Left renal pelvis (tissue), 4 donors: ENCODE measurements around the gene POM121. TPM values are rescaled to one million over a fixed set of nuclear protein-coding genes. Genes with fewer than 3 reads are reported as not detected.
"Not testable (repeated sequence)": the region's sequence is repeated elsewhere in the genome, so short reads cannot be mapped to it uniquely, and the experiment has no call there.

Experiments
- DNase-seq, 4 donors: peaks; one replicate each; pipeline ENCODE4 v3.0.0-alpha.2; 2013; ENCODE audit warnings: low read depth in 4 of 4, low spot score in 3 of 4
- polyA plus RNA-seq, 4 donors: library from polyadenylated mRNA; unstranded; fragments of 120-200 nt; gene quantifications; one replicate each; pipeline ENCODE4 v1.2.1, GENCODE V29; 2013; ENCODE audit not compliant: insufficient read length in 4 of 4

Gene POM121
- polyA plus RNA-seq: 10 to 100 TPM; 38.0 to 48.6 (median 42.7) TPM

GRCh38 chr7:72924733-72925545, at the start of gene POM121:
Gene POM121, plus strand, starts transcription at chr7:72925095. Its CDS starts 27 bp downstream, at chr7:72925122.
- DNase-seq: peak; percentile 77 to 82 (median 79)

- DNase-seq: peak; percentile 38 to 58 (median 45)
These were observed 45.7 kb upstream of the POM121 start for GRCh38 chr7:72879079-72879736.

- DNase-seq: peak in 2 of 4 donors; percentile 12 to 18
These were observed 45.1 kb upstream of the POM121 start for GRCh38 chr7:72879737-72880215.

- DNase-seq: not testable (repeated sequence)
These were observed 33.1 kb upstream of the POM121 start for GRCh38 chr7:72891750-72892149.

- DNase-seq: not testable (repeated sequence)
These were observed 20.2 kb upstream of the POM121 start for GRCh38 chr7:72904740-72905139.

GRCh38 chr7:72908422-72908821, 16.5 kb upstream of the POM121 start:
- DNase-seq: not testable (repeated sequence)

GRCh38 chr7:72911395-72911794, 13.5 kb upstream of the POM121 start:
- DNase-seq: not testable (repeated sequence)

GRCh38 chr7:72913750-72914149, 11.1 kb upstream of the POM121 start:
- not testable (repeated sequence) for DNase-seq

GRCh38 chr7:72914756-72915525, 10.0 kb upstream of the POM121 start:
- not testable (repeated sequence) for DNase-seq

- no peak for DNase-seq
These were observed 5.6 kb upstream of the POM121 start for GRCh38 chr7:72919256-72919775.

- no peak for DNase-seq
These were observed 536 bp upstream of the POM121 start for GRCh38 chr7:72924386-72924732.

- no peak for DNase-seq
These were observed 738 bp downstream of the POM121 start for GRCh38 chr7:72925546-72926120.

- DNase-seq: not testable (repeated sequence)
These were observed 2.9 kb downstream of the POM121 start for GRCh38 chr7:72927791-72928190.

GRCh38 chr7:72928216-72928615, 3.3 kb downstream of the POM121 start:
- not testable (repeated sequence) for DNase-seq

GRCh38 chr7:72942022-72942705, 17.3 kb downstream of the POM121 start:
- DNase-seq: not testable (repeated sequence)

GRCh38 chr7:72942956-72943355, 18.1 kb downstream of the POM121 start:
- DNase-seq: not testable (repeated sequence)

GRCh38 chr7:72944937-72945336, 20.0 kb downstream of the POM121 start:
- DNase-seq: not testable (repeated sequence)

GRCh38 chr7:72945597-72945996, 20.7 kb downstream of the POM121 start:
- DNase-seq: not testable (repeated sequence)

GRCh38 chr7:72946130-72946745, 21.3 kb downstream of the POM121 start:
- DNase-seq: not testable (repeated sequence)
